ENCODE data around the gene RASAL3. TPM values are rescaled to one million over a fixed set of nuclear protein-coding genes. Genes with fewer than 3 reads are reported as not detected.

The RASAL3 gene
- total and polyA plus RNA-seq, 11 donors: 0.42 to 9.1 (median 0.99) TPM

DNA sequence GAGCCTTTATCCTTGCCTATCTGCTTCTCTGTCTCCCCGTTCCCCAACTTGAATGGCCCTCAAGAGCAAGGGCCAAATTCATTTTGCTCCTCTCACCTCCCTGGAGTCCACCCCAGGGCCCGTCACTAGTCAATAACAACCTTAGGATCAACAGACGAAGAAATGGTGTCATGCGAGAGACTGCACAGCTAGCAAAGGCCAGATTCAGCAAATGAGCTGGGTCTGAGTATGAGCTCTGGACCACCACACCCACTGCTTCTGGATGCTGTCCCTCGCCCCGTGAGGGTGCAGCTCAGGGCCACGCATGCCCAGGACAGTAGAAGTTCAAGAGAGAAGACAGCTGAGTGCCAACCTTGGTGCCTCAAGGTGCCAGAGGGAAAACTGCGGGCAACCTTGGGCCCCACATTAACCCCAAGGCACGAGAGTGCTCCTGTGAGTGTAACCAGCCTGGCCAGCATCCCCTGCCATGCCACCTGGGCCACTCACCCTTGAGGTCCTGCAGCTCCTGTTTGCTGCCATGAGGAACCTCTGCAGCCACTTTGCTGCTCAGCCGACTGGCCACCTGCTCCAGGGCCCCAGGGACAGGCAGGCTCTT lies 33.7 kb downstream of the RASAL3 start:
- H3K27me3 ChIP-seq: no peaks in the 10 kb centered on the region
- H3K36me3 ChIP-seq: peaks cover 0 to 38% (median 23%) of the 10 kb centered on the region in 9 donors
- DNase-seq: peak in 1 of 5 donors; percentile 24
- TF ChIP-seq, protein P1, sequence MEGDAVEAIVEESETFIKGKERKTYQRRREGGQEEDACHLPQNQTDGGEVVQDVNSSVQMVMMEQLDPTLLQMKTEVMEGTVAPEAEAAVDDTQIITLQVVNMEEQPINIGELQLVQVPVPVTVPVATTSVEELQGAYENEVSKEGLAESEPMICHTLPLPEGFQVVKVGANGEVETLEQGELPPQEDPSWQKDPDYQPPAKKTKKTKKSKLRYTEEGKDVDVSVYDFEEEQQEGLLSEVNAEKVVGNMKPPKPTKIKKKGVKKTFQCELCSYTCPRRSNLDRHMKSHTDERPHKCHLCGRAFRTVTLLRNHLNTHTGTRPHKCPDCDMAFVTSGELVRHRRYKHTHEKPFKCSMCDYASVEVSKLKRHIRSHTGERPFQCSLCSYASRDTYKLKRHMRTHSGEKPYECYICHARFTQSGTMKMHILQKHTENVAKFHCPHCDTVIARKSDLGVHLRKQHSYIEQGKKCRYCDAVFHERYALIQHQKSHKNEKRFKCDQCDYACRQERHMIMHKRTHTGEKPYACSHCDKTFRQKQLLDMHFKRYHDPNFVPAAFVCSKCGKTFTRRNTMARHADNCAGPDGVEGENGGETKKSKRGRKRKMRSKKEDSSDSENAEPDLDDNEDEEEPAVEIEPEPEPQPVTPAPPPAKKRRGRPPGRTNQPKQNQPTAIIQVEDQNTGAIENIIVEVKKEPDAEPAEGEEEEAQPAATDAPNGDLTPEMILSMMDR (IDR thresholded peaks at IDR 0.05): no peak
- no peak for TF ChIP-seq POLR2A (IDR thresholded peaks at IDR 0.05)
- H3K4me3 ChIP-seq: peak overlapping the region in 6 of 12 donors; percentile 79 to 93 (median 82)
- 70 to 84% (median 83%) methylated on average over 10 of the region's 10 CpGs for WGBS, 4 donors
- H3K4me1 ChIP-seq: peaks cover 3 to 45% (median 31%) of the 10 kb centered on the region in 12 donors
- intact Hi-C loops (cut with DNase I): loop anchor here in 1 of 10 donors (5.0 kb wide), 1 partner anchor 53 kb away; the partner anchor contains the start of gene AKAP8
- H3K9me3 ChIP-seq: no peaks in the 10 kb centered on the region
- no peak for ATAC-seq
- no peak overlapping the region for H3K27ac ChIP-seq

DNA sequence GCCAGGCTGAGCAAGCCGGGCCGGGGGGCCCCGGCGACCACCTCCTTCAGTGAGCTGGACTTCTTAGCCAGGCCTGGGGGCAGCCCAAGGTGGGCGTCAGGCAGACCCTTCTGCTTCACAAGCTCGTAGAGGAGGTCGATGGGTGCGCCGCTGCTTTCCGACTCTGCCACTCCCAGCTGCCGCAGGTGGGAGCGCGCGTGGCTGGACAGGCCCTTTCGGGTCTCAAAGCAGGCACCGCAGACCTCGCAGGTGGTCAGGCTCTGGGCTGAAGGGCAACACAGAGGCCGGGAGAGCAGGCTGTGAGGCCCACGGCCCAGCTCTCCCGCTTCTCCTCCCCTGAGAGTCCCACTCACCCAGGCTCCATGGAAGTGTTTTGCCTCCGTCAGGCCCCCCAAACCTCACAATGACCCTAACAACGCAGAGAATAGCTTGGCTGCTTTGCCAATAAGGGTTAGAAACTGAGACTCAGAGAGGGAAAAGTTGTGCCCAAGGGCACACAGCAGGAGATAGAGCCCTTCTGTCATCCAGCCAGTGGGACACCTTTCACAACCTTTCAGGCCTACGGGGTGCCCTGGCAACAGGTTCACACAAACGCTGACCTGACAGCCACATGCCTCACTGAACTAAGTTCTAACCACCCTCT lies 34.4 kb downstream of the RASAL3 start:
- no peak overlapping the region for H3K27ac ChIP-seq
- no peak for ATAC-seq
- peaks cover 0 to 44% (median 29%) of the 10 kb centered on the region in 9 donors for H3K36me3 ChIP-seq
- H3K27me3 ChIP-seq: no peaks in the 10 kb centered on the region
- WGBS, 4 donors: 83 to 88% (median 85%) methylated on average over 20 to 24 of the region's 24 CpGs
- TF ChIP-seq POLR2A (IDR thresholded peaks at IDR 0.05): no peak
- TF ChIP-seq, protein P1 (IDR thresholded peaks at IDR 0.05): no peak
- H3K9me3 ChIP-seq: no peaks in the 10 kb centered on the region
- intact Hi-C loops (cut with DNase I): loop anchor here in 2 of 10 donors (5.0 to 10.0 kb wide), 2 partner anchors 53 to 125 kb away; partner anchors contain the start of gene AKAP8 (in 1 of the 2)
- DNase-seq: peak in 2 of 5 donors; percentile 22 to 29
- H3K4me3 ChIP-seq: no peak overlapping the region
- H3K4me1 ChIP-seq: peaks cover 3 to 45% (median 31%) of the 10 kb centered on the region in 12 donors

DNA sequence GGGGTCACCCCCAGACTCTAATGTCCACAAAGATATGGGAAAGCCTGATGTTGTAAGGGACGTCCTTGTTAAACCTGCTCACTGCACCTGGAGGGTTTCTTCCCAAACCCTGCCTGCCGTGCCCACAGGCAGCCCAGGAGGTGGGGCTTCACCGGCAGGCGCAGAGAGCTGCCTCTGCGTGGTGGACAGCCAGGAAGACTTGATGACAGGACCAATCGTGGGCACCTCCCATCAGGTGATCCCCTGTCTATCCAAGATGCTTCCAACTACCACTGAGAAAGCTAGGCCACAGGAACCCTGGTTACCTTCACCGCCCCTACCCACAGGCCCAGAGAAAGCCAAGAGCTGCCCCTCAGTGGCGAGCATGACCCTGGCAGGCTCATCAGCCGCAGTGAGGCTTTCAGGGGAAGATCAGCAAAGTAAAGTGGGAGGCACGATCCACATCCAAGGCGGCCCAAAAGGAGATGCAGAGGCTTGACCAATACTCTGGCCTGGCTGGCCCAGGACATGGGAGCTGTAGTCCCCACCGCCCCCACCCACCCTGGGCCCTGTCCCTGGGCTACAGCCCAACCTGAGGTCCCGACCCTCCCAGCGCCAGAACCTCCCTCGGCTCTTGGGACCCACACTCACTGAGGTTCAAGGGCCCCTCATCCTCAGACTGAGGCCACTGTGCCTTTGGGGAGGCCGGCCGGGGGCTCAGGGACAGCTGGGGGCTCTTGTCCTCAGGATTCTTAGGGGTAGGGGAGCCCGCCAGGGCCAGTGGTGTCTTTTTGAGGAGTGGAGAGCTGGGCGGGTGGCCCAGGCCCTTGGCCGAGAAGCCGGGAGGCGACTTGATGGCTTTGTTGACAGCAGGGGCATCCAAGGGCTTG lies 35.2 kb downstream of the RASAL3 start:
- Histone ChIP-seq H3K27me3 (no peaks in the 10 kb centered on the region), H3K4me3 (no peak overlapping the region), H3K4me1 (peaks cover 3 to 45% (median 31%) of the 10 kb centered on the region in 12 donors), H3K27ac (no peak overlapping the region), H3K9me3 (no peaks in the 10 kb centered on the region), H3K36me3 (peaks cover 0 to 51% (median 36%) of the 10 kb centered on the region in 9 donors)
- DNase-seq (peak in 1 of 5 donors; percentile 37), ATAC-seq (no peak)
- intact Hi-C loops (cut with DNase I): loop anchor here in 2 of 10 donors (10.0 kb wide), 1 partner anchor 126 kb away; no protein-coding TSS in a partner anchor
- TF ChIP-seq, protein P1 (IDR thresholded peaks at IDR 0.05): no peak
- WGBS, 4 donors: 64 to 74% (median 69%) methylated on average over 12 to 22 of the region's 22 CpGs

All from heart left ventricle (tissue), 16 donors.